ENCODE measurements around the gene NOP16. TPM values are rescaled to one million over a fixed set of nuclear protein-coding genes. Genes with fewer than 3 reads are reported as not detected.
A peak's percentile ranks its signal among the peaks of the same experiment; 100 is the strongest.

NOP16 gene
- total RNA-seq, 4 donors from 2014 or later, result 21.9 to 33.9 (median 30.5) TPM

GRCh38 chr5:176397736-176398420 is 9.5 kb upstream of the NOP16 start:
- peak in 1 of 2 donors; percentile 62 for DNase-seq (ENCODE audit: low spot score in 2 of 2)
- H3K9me3 ChIP-seq, result no peaks in the 10 kb centered on the region
- no peak overlapping the region for H3K4me3 ChIP-seq
- no peak overlapping the region for H3K27ac ChIP-seq
- peaks cover 48% of the 10 kb centered on the region for H3K36me3 ChIP-seq
- 88% methylated on average over 17 of the region's 18 CpGs for WGBS
- no peaks in the 10 kb centered on the region for H3K27me3 ChIP-seq
- peaks cover 37% of the 10 kb centered on the region for H3K4me1 ChIP-seq
- TF ChIP-seq EP300 (IDR thresholded peaks at IDR 0.05), result no peak
- TF ChIP-seq POLR2A (IDR thresholded peaks at IDR 0.05), result no peak
- TF ChIP-seq POLR2AphosphoS5 (IDR thresholded peaks at IDR 0.05), result no peak
- TF ChIP-seq CTCF (IDR thresholded peaks at IDR 0.05), result no peak

- TF ChIP-seq POLR2AphosphoS5 (IDR thresholded peaks at IDR 0.05) (no peak), POLR2A (IDR thresholded peaks at IDR 0.05) (no peak), EP300 (IDR thresholded peaks at IDR 0.05) (no peak), CTCF (IDR thresholded peaks at IDR 0.05) (no peak)
- DNase-seq (ENCODE audit: low spot score in 2 of 2), result no peak
- no peaks in the 10 kb centered on the region for H3K9me3 ChIP-seq
- H3K4me1 ChIP-seq, result peaks cover 22% of the 10 kb centered on the region
- H3K27ac ChIP-seq, result no peak overlapping the region
- WGBS, result 73% methylated on average over 6 of the region's 6 CpGs
- H3K27me3 ChIP-seq, result no peaks in the 10 kb centered on the region
- H3K4me3 ChIP-seq, result no peak overlapping the region
- peaks cover 64% of the 10 kb centered on the region for H3K36me3 ChIP-seq
Measured at GRCh38 chr5:176396330-176396729, 7.9 kb upstream of the NOP16 start.

- peaks cover 12% of the 10 kb centered on the region for H3K4me1 ChIP-seq
- TF ChIP-seq CTCF (IDR thresholded peaks at IDR 0.05) (no peak), EP300 (IDR thresholded peaks at IDR 0.05) (no peak)
- no peak for DNase-seq (ENCODE audit: low spot score in 2 of 2)
- H3K27ac ChIP-seq, result no peak overlapping the region
- no peaks in the 10 kb centered on the region for H3K9me3 ChIP-seq
- H3K36me3 ChIP-seq, result peaks cover 68% of the 10 kb centered on the region
- no peak overlapping the region for H3K4me3 ChIP-seq
- 90% methylated on average over 11 of the region's 11 CpGs for WGBS
- H3K27me3 ChIP-seq, result no peaks in the 10 kb centered on the region
Measured at GRCh38 chr5:176394881-176395675, 6.7 kb upstream of the NOP16 start.

GRCh38 chr5:176394096-176394495 is 5.7 kb upstream of the NOP16 start:
- no peak overlapping the region for H3K27ac ChIP-seq
- no peak for TF ChIP-seq POLR2A (IDR thresholded peaks at IDR 0.05)
- H3K4me3 ChIP-seq, result no peak overlapping the region
- H3K36me3 ChIP-seq, result peaks cover 65% of the 10 kb centered on the region
- no peak for DNase-seq (ENCODE audit: low spot score in 2 of 2)
- peaks cover 14% of the 10 kb centered on the region for H3K4me1 ChIP-seq
- WGBS, result 95% methylated on average over 6 of the region's 9 CpGs
- no peaks in the 10 kb centered on the region for H3K27me3 ChIP-seq
- H3K9me3 ChIP-seq, result no peaks in the 10 kb centered on the region

- peaks cover 19% of the 10 kb centered on the region for H3K4me1 ChIP-seq
- 83% methylated on average over 8 of the region's 11 CpGs for WGBS
- no peak for DNase-seq (ENCODE audit: low spot score in 2 of 2)
- H3K27ac ChIP-seq, result no peak overlapping the region
- no peaks in the 10 kb centered on the region for H3K9me3 ChIP-seq
- H3K4me3 ChIP-seq, result no peak overlapping the region
- no peaks in the 10 kb centered on the region for H3K27me3 ChIP-seq
- peaks cover 60% of the 10 kb centered on the region for H3K36me3 ChIP-seq
- no peak for TF ChIP-seq EP300 (IDR thresholded peaks at IDR 0.05)
- TF ChIP-seq POLR2AphosphoS5 (IDR thresholded peaks at IDR 0.05), result no peak
- no peak for TF ChIP-seq POLR2A (IDR thresholded peaks at IDR 0.05)
- TF ChIP-seq CTCF (IDR thresholded peaks at IDR 0.05), result no peak
Measured at GRCh38 chr5:176392526-176392925, 4.1 kb upstream of the NOP16 start.
